GM23248 (cell line): Measurements from ENCODE around the gene ACACB. TPM values are rescaled to one million over a fixed set of nuclear protein-coding genes. Genes with fewer than 3 reads are reported as not detected.

Source experiments
- DNase-seq: peaks from one replicate; pipeline ENCODE4 v3.0.0-alpha.2; 2015
- H2AFZ ChIP-seq: fragments of 200-600 bp; sonication (generic); 2 replicates; pipeline ENCODE4 v1.6.1; 2016; ENCODE audit warnings: antibody characterized with exemption
- H3F3A ChIP-seq: fragments of 200-600 bp; sonication (generic); 2 replicates; pipeline ENCODE4 v1.6.1; 2016; ENCODE audit warnings: mild to moderate bottlenecking, antibody characterized with exemption, mixed run types; ENCODE audit not compliant: insufficient read depth
- H3K27ac ChIP-seq: fragments of 200-600 bp; sonication (generic); 2 replicates; pipeline ENCODE4 v1.5.1; 2016; ENCODE audit warnings: mild to moderate bottlenecking
- H3K27me3 ChIP-seq: fragments of 200-600 bp; sonication (generic); replicated peaks from 2 replicates; pipeline ENCODE4 v1.6.1; 2016; ENCODE audit warnings: mild to moderate bottlenecking; ENCODE audit not compliant: insufficient read depth
- H3K36me3 ChIP-seq: fragments of 200-600 bp; sonication (generic); 2 replicates; pipeline ENCODE4 v1.6.1; 2016; ENCODE audit warnings: low read depth, mild to moderate bottlenecking
- H3K4me1 ChIP-seq: fragments of 200-600 bp; sonication (generic); 2 replicates; pipeline ENCODE4 v1.6.1; 2016; ENCODE audit warnings: mild to moderate bottlenecking; ENCODE audit not compliant: insufficient read depth
- H3K4me2 ChIP-seq: fragments of 200-600 bp; sonication (generic); one replicate; pipeline ENCODE4 v1.6.1; 2016; ENCODE audit warnings: mild to moderate bottlenecking; ENCODE audit not compliant: unreplicated experiment
- H3K4me3 ChIP-seq: fragments of 200-600 bp; sonication (generic); 2 replicates; pipeline ENCODE4 v1.5.1; 2016; ENCODE audit warnings: mild to moderate bottlenecking
- H3K79me2 ChIP-seq: fragments of 200-600 bp; sonication (generic); 2 replicates; pipeline ENCODE4 v1.6.1; 2016; ENCODE audit warnings: mild to moderate bottlenecking; ENCODE audit not compliant: insufficient read depth
- H3K9ac ChIP-seq: fragments of 200-600 bp; sonication (generic); 2 replicates; pipeline ENCODE4 v1.6.1; 2016; ENCODE audit warnings: mild to moderate bottlenecking
- H3K9me2 ChIP-seq: fragments of 200-600 bp; sonication (generic); 2 replicates; pipeline ENCODE4 v1.6.1; 2016; ENCODE audit warnings: mixed run types, mild to moderate bottlenecking, moderate library complexity; ENCODE audit not compliant: insufficient read depth
- H3K9me3 ChIP-seq: fragments of 200-600 bp; sonication (generic); one replicate; pipeline ENCODE4 v1.6.1; 2017; ENCODE audit warnings: low read depth
- H4K20me1 ChIP-seq: fragments of 200-600 bp; sonication (generic); 2 replicates; pipeline ENCODE4 v1.6.0; 2016; ENCODE audit not compliant: insufficient read depth
- EZH2 ChIP-seq: fragments of 200-600 bp; sonication (generic); IDR thresholded peaks from 2 replicates; pipeline ENCODE4 v1.6.1; 2018; ENCODE audit warnings: antibody characterized with exemption, mild to moderate bottlenecking; ENCODE audit not compliant: insufficient read depth, poor library complexity, severe bottlenecking
- EZH2phosphoT487 ChIP-seq: fragments of 200-600 bp; sonication (generic); IDR thresholded peaks from 2 replicates; pipeline ENCODE4 v1.6.1; 2018; ENCODE audit warnings: antibody characterized with exemption, moderate library complexity, mild to moderate bottlenecking, low read depth; ENCODE audit not compliant: insufficient read depth
- WGBS, 2 experiments: methylation state at CpG; one replicate each; pipeline ENCODE4 v1.1.6; 2015 to 2017; ENCODE audit warnings: low lambda C conversion rate in 2 of 2, low coverage in 1 of 2; ENCODE audit errors: missing lambda C conversion rate in 2 of 2; 5-methylcytosine and 5-hydroxymethylcytosine counted together
- in situ Hi-C: fragments of 300-500 bp; cut with MboI; formaldehyde crosslinking; loops from 2 replicates; pipeline ENCODE4 v1.15.0; 2020
- polyA plus RNA-seq: library from polyadenylated mRNA; unstranded; fragments of >200 nt; fragmentation: Nextera tagmentation; extraction: Ambion mirVana; gene quantifications from 2 replicates; pipeline ENCODE4 v1.2.1, GENCODE V29; 2016
- total RNA-seq: library from RNA; depleted of rRNA; stranded (reverse); fragments of >200 nt; shearing (Covaris generic); gene quantifications from 2 replicates; pipeline ENCODE4 v1.2.3, GENCODE V29; 2014

ACACB gene
- total and polyA plus RNA-seq, 2 experiments from 2014 or later = 0.66 to 4.1 TPM

GRCh38 chr12:109084425-109084824, 32.0 kb upstream of the ACACB start:
- H3K36me3 ChIP-seq = peaks cover 37% of the 10 kb centered on the region
- H3K4me2 ChIP-seq = no peak overlapping the region
- WGBS, 2 experiments = 95 to 97% methylated on average over 2 of the region's 2 CpGs
- H3K27ac ChIP-seq = no peak overlapping the region
- DNase-seq = no peak
- in situ Hi-C loops = no loop called here
- no peak overlapping the region for H2AFZ ChIP-seq
- H3K9me2 ChIP-seq = no peaks in the 10 kb centered on the region
- H3K4me3 ChIP-seq = no peak overlapping the region
- H3F3A ChIP-seq = 0 out of 2 replicates have a peak, but pooled peaks cover 5% of the 10 kb centered on the region
- no peaks in the 10 kb centered on the region for H3K27me3 ChIP-seq
- 0 out of 2 replicates have a peak, but pooled peaks cover 3% of the 10 kb centered on the region for H3K4me1 ChIP-seq
- no peaks in the 10 kb centered on the region for H3K9me3 ChIP-seq
- no peaks in the 10 kb centered on the region for H3K79me2 ChIP-seq
- H4K20me1 ChIP-seq = no peaks in the 10 kb centered on the region
- no peak overlapping the region for H3K9ac ChIP-seq
- TF ChIP-seq EZH2 = no peak
- TF ChIP-seq EZH2phosphoT487 = no peak

GRCh38 chr12:109085590-109085989, 30.8 kb upstream of the ACACB start:
- Histone ChIP-seq H3K4me2 (no peak overlapping the region), H3K4me3 (no peak overlapping the region), H3F3A (0 out of 2 replicates have a peak, but pooled peaks cover 5% of the 10 kb centered on the region), H4K20me1 (no peaks in the 10 kb centered on the region), H3K27ac (no peak overlapping the region), H2AFZ (no peak overlapping the region), H3K9me2 (no peaks in the 10 kb centered on the region), H3K27me3 (no peaks in the 10 kb centered on the region), H3K9ac (no peak overlapping the region), H3K9me3 (no peaks in the 10 kb centered on the region), H3K36me3 (peaks cover 34% of the 10 kb centered on the region), H3K4me1 (0 out of 2 replicates have a peak, but pooled peaks cover 3% of the 10 kb centered on the region), H3K79me2 (no peaks in the 10 kb centered on the region)
- WGBS, 2 experiments = 96 to 97% methylated on average over 11 of the region's 11 CpGs
- in situ Hi-C loops = no loop called here
- TF ChIP-seq EZH2phosphoT487 = no peak
- no peak for TF ChIP-seq EZH2
- DNase-seq = no peak

GRCh38 chr12:109087250-109087649, 29.1 kb upstream of the ACACB start:
- H3K4me2 ChIP-seq = no peak overlapping the region
- DNase-seq = no peak
- peaks cover 10% of the 10 kb centered on the region for H3K79me2 ChIP-seq
- H3K27ac ChIP-seq = no peak overlapping the region
- H2AFZ ChIP-seq = no peak overlapping the region
- H3K9me3 ChIP-seq = no peaks in the 10 kb centered on the region
- peaks cover 31% of the 10 kb centered on the region for H3K36me3 ChIP-seq
- H3K4me1 ChIP-seq = peaks cover 9% of the 10 kb centered on the region
- H3K9me2 ChIP-seq = no peaks in the 10 kb centered on the region
- no peak for TF ChIP-seq EZH2phosphoT487
- TF ChIP-seq EZH2 = no peak
- H3F3A ChIP-seq = 0 out of 2 replicates have a peak, but pooled peaks cover 5% of the 10 kb centered on the region
- H3K9ac ChIP-seq = no peak overlapping the region
- H4K20me1 ChIP-seq = no peaks in the 10 kb centered on the region
- H3K27me3 ChIP-seq = no peaks in the 10 kb centered on the region
- H3K4me3 ChIP-seq = no peak overlapping the region
- in situ Hi-C loops = no loop called here
- 72 to 74% methylated on average over 5 of the region's 5 CpGs for WGBS, 2 experiments

GRCh38 chr12:109088818-109089217, 27.6 kb upstream of the ACACB start:
- TF ChIP-seq EZH2phosphoT487 (no peak), EZH2 (no peak)
- in situ Hi-C loops = no loop called here
- 53 to 62% methylated on average over 6 of the region's 6 CpGs for WGBS, 2 experiments
- H2AFZ ChIP-seq = no peak overlapping the region
- 0 out of 2 replicates have a peak, but pooled peaks cover 5% of the 10 kb centered on the region for H3F3A ChIP-seq
- no peak overlapping the region for H3K4me3 ChIP-seq
- H3K9me2 ChIP-seq = no peaks in the 10 kb centered on the region
- no peak overlapping the region for H3K4me2 ChIP-seq
- H3K4me1 ChIP-seq = peaks cover 16% of the 10 kb centered on the region
- H4K20me1 ChIP-seq = no peaks in the 10 kb centered on the region
- peaks cover 19% of the 10 kb centered on the region for H3K79me2 ChIP-seq
- no peak overlapping the region for H3K9ac ChIP-seq
- H3K36me3 ChIP-seq = peaks cover 29% of the 10 kb centered on the region
- H3K27me3 ChIP-seq = no peaks in the 10 kb centered on the region
- H3K9me3 ChIP-seq = no peaks in the 10 kb centered on the region
- peak overlapping the region; percentile 35 for H3K27ac ChIP-seq
- peak; percentile 63 for DNase-seq

GRCh38 chr12:109089683-109090082, 26.7 kb upstream of the ACACB start:
- TF ChIP-seq EZH2 (no peak), EZH2phosphoT487 (no peak)
- Histone ChIP-seq H3K9ac (no peak overlapping the region), H3K36me3 (peaks cover 20% of the 10 kb centered on the region), H3F3A (0 out of 2 replicates have a peak, but pooled peaks cover 5% of the 10 kb centered on the region), H4K20me1 (no peaks in the 10 kb centered on the region), H2AFZ (no peak overlapping the region), H3K4me3 (no peak overlapping the region), H3K4me1 (peaks cover 16% of the 10 kb centered on the region), H3K9me2 (no peaks in the 10 kb centered on the region), H3K9me3 (no peaks in the 10 kb centered on the region), H3K4me2 (no peak overlapping the region), H3K79me2 (peaks cover 19% of the 10 kb centered on the region), H3K27me3 (no peaks in the 10 kb centered on the region), H3K27ac (no peak overlapping the region)
- in situ Hi-C loops = loop anchor here (10.0 kb wide), 1 partner anchor 525 kb away; the partner anchor contains the start of genes ISCU and SART3
- 88 to 91% methylated on average over 7 of the region's 7 CpGs for WGBS, 2 experiments
- no peak for DNase-seq
